Lung microvascular endothelial cell (primary cell): ENCODE results near the gene CACNA1I. TPM values are rescaled to one million over a fixed set of nuclear protein-coding genes. Genes with fewer than 3 reads are reported as not detected.

Experiments
- DNase-seq, 2 donors: peaks; one replicate each; pipeline versions ENCODE4 v3.0.0 to v3.0.0-alpha.2; 2010; ENCODE audit warnings: low read depth in 2 of 2
- total RNA-seq: library from RNA; depleted of rRNA; stranded (reverse); fragments of >200 nt; gene quantifications from 2 replicates; pipeline ENCODE4 v1.2.1, GENCODE V29; 2014

CACNA1I gene
- total RNA-seq, 1 donor from 2014 or later: not detected

DNA sequence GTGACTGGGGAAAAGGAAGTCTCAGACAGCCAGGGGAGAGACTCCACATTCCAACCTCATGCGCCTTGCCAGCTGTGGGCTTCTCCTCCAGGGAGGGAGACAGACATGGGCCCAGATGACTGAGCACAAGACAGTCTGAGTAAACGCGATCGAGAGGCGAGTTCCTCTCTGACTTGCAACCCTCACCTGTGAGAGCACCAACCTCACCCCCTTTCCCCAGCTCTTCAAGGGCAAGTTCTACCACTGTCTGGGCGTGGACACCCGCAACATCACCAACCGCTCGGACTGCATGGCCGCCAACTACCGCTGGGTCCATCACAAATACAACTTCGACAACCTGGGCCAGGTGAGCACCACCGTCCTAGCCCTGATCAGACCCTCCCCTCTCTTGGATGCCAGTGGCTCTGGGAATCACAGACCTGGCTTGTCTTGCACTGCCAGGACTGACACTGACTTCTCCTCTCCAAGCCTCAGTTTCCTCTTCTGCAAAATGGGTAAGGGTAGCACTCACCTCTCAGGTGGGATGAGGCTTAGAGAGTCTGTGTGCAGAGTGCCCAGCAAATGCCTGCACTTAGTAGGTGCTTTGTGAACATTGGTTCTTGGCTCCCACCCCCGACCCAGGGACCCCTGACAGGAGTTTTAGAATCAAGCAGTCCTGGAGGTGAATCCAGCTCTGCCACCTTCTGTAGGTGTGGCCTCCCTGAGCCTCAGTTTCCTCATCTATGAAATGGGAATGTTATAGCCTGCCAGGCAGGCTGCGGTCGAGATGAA, 95.3 kb downstream of the CACNA1I start:
- no peak for DNase-seq

DNA sequence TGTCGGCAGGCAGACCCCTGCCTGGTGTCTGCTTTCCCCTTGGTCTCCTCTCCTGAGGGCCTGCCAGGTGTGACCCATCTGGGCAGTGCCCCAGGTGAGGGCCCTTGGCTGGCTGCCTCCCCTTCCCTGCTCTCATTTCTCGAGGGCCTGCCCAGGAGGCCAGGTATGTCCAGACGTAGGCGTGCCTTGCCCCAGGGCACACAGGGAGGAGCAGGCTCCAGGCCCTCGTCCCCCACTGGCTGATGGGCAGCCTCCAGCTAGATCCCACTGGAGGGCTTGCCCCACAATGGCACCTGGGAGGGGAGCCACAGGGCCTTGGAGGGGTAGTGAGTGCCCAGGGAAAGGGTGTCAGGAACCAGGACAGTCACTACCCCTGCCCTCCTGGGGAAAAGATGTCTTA, 95.9 kb downstream of the CACNA1I start:
- DNase-seq: no peak

GRCh38 chr22:39666926-39667325, 96.4 kb downstream of the CACNA1I start:
- DNase-seq: no peak

DNA sequence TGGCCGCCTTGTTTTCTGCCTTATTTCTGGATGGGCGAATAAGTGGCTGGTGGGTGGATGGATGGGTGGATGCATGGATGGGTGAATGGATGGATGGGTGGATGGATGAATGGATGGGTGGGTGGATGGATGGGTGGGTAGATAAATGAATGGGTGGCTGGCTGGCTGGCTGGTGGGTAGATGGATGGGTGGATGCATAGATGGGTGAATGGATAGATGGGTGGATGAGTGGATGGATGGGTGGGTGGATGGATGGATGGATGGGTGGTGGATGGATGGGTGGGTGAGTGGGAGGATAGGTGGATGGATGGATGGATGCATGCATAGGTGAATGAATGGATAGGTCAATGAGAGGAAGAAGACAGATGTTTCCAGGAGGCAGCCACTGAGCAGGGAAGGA, 98.9 kb downstream of the CACNA1I start:
- DNase-seq: no peak

GRCh38 chr22:39671936-39672335, 101.4 kb downstream of the CACNA1I start:
- DNase-seq: no peak

GRCh38 chr22:39674536-39674935, 104.0 kb downstream of the CACNA1I start:
- DNase-seq: no peak

GRCh38 chr22:39675947-39676346, 105.4 kb downstream of the CACNA1I start:
- no peak for DNase-seq

DNA sequence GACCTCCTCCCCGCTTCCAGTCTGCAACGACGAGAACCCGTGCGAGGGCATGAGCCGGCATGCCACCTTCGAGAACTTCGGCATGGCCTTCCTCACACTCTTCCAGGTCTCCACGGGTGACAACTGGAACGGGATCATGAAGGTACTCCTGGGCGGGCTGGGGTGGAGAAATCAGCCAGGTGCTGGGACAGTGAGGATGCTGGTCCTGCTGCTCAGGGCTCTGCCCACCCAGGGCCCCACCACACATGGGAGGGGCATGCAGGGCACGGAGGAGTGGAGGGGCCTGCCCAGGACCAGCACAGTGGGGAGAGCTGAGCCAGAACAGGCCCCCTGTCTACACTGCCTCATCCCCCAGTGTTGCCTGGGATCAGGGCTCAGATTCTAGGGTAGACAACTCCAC, 107.4 kb downstream of the CACNA1I start:
- no peak for DNase-seq

DNA sequence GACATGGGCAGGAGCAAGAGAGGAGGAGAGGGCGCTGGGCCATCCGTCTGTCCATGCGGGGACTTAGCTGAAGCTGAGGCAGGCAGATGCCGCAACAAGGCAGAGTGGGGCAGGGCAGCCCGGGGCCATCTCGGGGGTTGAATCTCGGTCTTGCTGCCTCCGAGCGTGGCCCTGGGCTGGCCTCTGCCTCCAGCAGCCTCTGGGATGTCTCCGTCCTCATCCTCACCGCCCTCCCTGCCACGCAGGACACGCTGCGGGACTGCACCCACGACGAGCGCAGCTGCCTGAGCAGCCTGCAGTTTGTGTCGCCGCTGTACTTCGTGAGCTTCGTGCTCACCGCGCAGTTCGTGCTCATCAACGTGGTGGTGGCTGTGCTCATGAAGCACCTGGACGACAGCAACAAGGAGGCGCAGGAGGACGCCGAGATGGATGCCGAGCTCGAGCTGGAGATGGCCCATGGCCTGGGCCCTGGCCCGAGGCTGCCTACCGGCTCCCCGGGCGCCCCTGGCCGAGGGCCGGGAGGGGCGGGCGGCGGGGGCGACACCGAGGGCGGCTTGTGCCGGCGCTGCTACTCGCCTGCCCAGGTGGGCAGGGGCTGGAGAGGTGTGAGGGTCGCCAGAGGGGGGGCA, 108.4 kb downstream of the CACNA1I start:
- DNase-seq: no peak

GRCh38 chr22:39679652-39680051, 109.1 kb downstream of the CACNA1I start:
- no peak for DNase-seq

DNA sequence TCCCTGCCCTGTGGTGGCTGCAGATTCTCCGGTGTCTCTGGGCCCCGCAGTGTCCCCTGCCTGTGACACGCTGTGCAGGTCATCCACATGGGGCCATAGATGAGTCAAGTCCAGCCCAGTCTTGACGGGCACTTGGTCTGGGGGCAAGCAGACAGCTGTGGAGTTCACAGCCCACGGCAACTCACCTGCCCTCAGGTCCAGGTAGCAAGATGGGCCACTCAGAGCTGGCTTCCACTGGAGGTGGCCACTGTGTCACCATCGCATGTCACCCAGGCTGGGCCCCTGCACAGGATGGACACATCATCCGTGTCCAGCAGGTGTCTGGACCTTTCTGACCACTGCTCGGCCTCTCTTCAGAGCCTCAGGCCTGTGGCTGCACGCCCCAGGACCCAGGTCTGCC, 109.9 kb downstream of the CACNA1I start:
- no peak for DNase-seq

- no peak for DNase-seq
Measured at GRCh38 chr22:39681038-39681861, 110.7 kb downstream of the CACNA1I start.

- DNase-seq: no peak
Measured at GRCh38 chr22:39682994-39683393, 112.4 kb downstream of the CACNA1I start.

GRCh38 chr22:39683639-39684038, 113.1 kb downstream of the CACNA1I start:
- no peak for DNase-seq

GRCh38 chr22:39684702-39685281, 114.2 kb downstream of the CACNA1I start:
- DNase-seq: no peak

- DNase-seq: no peak
Measured at GRCh38 chr22:39685336-39686177, 115.0 kb downstream of the CACNA1I start.

DNA sequence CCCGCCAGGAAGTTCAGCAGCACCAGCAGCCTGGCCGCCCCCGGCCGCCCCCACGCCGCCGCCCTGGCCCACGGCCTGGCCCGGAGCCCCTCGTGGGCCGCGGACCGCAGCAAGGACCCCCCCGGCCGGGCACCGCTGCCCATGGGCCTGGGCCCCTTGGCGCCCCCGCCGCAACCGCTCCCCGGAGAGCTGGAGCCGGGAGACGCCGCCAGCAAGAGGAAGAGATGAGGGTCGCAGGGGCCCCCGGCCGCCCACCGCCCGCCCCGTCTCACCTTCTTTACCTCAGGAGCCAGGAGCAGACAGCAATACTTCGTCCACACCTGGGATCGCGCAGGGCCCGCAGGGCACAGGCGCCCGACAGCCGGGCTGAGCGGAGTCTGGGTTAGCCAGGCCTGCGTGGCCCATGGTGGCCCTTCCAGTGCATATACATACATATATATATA, 115.6 kb downstream of the CACNA1I start:
- DNase-seq: no peak

GRCh38 chr22:39686776-39687525, 116.4 kb downstream of the CACNA1I start:
- no peak for DNase-seq

DNA sequence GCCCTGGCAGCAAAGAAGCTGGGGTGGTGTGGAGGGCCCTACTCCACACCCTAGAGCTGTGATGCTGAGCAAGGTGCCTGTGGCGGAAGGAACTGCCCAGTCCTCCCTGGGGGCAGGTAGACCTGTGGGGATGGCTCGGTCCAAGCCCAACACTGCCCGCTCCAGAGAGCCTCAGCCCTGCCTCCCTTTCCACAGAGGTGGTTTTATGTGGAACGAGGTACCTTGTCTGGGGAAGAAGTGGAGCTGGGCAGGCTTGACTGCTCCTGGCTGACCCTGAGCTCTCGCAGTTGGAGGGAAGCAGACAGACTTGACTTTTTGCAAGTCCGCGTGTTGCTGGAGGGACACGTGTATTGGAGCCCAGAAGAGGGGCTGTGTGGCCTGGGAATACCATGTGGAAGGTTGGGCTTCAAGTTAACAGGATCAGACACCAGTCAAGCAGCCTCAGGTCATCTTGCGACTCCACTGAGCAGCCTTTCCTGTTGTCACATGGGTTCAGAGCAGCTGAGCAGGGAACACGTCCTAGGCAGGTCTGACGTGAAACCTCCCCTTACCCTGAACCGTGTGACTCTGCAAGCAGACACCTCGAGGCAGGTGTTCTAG, 117.7 kb downstream of the CACNA1I start:
- DNase-seq: no peak

DNA sequence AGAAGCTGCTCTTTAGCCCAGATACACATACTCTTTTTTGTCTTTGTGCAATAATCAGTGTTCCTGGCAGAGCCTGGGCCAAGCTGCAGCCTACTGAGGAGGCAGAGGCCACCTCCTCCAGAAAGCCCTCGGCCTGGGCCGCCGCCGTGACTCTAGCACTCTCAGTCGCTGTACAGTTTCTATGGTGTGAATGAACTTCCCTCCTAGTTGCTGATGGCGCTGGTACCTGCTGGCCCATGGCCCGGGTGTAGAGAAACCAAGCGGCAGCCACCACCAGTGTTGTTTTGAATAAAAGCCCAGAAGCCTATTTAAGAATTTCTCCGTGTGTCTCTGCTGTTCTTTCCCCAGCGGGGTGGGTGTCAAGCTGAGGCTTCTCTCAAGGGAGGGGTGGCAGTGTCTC, 118.9 kb downstream of the CACNA1I start:
- no peak for DNase-seq
